CD4-positive, alpha-beta T cell treated with Interleukin-6 for 4 hours (primary cell): Measurements from ENCODE around the gene MARVELD1.

Source experiments
- DNase-seq: peaks from one replicate; pipeline ENCODE4 v3.0.0-alpha.2; 2020; ENCODE audit warnings: mixed read lengths

MARVELD1 gene

DNA sequence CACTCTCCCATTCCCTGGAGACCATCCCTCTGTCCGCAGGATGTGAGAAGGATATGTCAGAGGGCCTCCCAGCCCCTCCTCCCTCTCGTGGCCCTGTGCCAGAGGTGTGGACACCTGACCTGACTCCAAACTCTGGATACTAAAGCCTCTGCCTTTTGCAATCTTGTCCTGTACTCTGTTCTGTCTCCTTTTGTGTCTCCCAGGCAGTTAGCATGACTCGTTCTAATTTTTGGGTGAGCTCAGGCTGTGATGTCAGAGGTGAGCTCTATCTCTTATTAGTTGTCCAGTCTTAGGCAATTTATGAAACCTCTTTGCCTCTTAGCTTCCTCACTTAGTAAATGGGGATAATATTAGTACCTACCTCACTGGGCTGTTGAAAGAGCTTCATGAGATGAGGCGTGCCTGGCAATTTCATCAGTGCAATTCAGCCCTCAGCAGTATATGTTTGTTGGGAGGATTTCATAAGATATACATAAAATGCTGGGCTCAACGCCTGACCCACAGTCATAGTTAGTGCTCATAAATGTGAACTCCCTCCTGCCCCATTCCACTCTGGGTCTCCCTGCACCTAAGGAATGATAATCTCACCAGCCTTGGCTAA is 10.9 kb downstream of the MARVELD1 start:
- no peak for DNase-seq

DNA sequence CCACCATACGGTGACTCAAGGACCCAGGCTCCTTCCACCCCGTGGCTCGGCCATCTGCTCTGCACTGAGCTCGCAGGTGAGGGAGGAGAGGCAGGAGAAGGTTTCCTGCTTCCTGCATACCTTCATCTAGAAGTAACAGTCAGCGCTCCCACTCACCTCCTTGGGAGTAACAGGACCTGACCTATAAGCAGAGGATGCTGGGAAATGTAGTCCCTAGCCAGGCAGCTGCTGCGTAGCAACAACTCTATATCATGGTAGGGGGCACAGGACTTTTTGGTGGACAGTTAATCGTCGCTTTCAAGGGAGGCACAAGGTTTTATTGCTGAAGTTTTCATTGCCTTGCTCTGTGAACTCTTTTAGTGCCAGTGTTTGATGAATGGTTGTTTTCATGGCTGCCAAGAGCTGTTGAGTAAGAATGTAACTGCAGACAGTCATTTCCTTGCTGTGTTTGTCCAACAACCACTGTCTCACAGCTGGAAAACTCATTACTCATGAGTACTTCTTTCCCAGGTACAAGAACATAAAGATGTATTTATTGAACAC is 13.2 kb downstream of the MARVELD1 start:
- DNase-seq, result no peak

DNA sequence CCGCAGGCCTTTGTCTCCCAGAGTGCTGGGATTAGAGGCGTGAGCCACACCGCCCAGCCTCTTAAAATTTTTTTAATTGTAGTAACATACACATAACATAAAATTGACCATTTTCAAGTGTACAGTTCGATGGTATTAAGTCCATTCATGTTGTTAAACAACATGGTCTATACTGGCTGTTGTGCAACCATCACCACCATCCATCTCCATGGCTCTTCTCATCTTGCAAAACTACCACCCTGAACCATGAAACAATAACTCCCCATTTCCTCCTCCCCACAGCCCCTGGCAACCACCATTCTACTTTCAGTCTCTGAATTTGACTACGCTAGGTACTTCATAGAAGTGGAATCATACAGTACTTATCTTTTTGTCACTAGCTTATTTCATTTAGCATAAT is 15.5 kb downstream of the MARVELD1 start:
- DNase-seq, result no peak

DNA sequence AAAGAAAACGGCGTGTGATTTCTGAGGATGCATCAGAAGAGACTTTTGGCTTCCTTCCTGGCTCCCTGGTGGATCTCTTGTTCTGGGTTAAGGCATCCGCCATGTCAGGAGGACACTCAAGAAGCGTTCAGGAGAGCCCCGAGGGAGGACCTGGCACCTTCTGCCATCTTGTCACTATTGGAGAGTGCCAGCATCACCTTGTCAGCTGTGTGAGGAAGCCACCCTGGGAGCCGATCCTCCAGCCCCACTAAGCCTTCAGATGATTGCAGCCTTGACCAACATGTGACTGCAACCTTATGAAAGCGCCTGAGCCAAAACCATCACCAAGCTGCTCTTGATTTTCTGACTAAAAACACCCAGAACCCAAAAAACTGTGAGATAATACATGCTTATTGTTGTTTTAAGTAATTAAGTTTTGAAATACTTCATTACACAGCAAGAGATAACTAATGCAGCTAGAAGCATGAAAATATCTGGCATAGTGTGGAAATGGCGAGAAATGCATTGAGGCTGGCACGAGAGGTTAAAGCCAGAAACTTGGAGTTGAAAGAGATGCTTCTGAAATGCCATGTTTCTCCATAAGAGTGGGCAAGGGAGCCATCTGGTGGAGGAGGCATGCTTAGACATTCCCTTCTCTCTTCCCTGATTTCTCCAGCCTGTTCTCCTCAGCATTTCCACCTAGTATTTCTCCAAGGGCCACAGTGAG is 18.0 kb downstream of the MARVELD1 start:
- peak; percentile 72 for DNase-seq

DNA sequence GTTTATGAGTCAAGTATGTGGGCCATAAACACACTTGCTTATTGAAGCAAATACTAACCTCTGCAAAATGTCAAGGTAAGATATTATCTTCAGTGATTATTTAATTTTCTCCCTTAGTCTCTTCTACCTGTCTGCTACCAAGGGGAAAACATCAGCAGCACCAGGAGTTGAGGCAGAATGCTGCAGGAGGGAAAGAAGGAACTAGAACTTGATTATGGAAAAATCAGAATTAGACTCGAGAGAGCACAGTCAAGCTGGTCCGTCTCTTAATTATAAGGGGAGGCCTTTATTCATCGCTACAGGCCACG is 18.5 kb downstream of the MARVELD1 start:
- DNase-seq, result no peak

DNA sequence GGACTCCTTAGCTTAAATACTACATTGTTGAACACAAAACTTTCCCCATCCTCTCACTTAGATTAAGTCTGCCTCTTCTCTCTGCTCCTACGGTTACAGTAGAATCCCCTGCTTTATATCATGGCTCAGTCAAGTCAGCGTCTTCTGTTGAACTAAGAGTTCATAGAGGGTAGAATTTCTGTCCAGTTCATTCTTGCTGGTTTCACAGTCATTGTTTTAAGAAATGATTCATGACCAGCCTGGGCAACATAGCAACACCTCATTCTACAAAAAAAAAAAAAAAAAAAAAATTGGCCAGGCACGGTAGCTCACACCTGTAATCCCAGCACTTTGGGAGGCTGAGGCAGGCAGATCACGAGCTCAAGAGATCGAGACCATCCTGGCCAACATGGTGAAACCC is 19.7 kb downstream of the MARVELD1 start:
- DNase-seq, result no peak

DNA sequence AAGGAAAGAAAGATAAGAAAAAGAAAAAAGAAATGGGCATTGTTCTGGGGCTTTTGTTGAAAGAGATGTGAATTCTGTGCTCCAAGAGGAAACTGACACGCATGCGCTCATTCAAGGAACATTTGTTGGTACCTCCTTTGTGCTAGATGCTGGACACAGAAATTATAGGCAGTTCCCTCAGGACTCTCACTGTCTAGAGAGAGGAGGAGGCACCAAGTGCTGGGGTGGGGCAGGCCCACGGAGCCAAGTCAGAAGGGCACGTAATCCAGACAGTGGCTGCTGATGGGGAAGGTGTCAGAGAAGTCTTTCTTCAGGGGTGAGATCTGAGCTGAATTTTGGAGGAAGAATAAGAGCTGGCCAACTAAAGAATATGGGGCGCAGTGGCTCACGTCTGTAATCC is 20.5 kb downstream of the MARVELD1 start:
- no peak for DNase-seq

DNA sequence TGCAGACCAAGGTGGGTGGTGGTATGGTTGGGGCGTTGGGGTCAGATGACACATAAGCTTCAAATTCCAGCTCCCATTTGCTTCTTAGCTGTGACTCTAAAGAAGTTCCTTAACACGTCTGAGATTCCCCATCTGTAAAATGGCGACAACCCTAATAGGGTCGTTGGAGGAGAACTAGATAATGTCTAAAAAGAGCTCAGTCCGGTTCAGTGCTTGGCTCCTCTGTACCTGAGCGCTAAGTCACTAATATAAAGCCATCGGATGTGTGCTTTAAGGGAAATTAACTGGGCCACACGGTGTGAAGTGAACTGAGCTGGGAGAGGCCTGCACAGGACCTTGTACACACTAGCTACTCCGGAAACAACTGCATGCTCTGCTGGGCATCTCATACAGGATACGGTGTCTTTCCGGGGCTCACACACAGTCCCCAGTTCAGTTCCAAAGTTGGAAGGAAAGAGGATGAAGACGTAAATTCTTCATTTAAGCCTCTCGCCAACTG is 22.9 kb downstream of the MARVELD1 start:
- no peak for DNase-seq

DNA sequence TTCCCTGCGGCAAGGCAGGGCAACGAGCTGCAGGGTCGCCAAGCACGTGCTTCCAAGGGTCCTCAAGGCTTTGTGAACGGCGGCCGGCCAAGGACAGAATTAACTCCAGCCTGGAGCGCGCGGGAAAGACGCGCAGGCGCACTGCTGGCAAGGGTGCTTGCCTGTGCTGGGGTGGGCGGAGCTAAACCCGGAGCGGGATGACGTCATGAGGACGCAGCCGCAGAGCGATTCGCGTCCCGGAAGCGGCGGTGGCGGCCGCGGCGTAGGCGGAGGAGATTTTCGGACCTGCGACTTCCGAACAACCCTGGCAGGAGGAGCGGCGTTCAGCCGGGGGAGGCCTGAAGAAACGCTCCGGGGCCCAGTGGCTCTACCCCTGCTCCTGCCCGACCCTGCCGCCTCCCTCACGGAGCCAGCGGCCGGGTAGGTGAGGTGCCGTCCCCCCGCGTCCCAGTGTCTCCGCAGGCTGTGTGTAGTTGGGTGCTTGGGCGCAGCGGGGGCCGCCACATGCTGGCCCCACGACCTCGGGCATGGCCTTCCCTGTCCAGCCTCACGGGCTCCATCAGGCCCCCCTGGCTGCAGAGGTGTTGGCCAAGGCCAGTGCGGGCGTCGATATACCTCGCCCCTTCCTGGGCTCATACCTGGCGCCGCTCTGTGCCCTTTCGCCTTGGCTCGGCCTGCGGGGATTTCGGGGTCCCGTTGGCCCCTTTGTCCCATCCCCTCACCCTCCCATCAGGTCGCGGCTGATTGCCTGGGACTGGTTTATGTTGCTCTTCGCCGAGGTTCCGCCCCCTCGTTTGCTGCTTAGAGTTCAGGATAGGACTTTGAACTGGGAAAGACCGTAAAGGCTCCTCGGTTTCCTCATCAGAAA is 23.6 kb downstream of the MARVELD1 start, which contains the start of gene ZFYVE27:
ZFYVE27 (plus strand) TSS at position 227 of the 868 bp plus-strand sequence. CDS start 1,350 bp downstream, outside the sequence.
- peak; percentile 96 for DNase-seq

DNA sequence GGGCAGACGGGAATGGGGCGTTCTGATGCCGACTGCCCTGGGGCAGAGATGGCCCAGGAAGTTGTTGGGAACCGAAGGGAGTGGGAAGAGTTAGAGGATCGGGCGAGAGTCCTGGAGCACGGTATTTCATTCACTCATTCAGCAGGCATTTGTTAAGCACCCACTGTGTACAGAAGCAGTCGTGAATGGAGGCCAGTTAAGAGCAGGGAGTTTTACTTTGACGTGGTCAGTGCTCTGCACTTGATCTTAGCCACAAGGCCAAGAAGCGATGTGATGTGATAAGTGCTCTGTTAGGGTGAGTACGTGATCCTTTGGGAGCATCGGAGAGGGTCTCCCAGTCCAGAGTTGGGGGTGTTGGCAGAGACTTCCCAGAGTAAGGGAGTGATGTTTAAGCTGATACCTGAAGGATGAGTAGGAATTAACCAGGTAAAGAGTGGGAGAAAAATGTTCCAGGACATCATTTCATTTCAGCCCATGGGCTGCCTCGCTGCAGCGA is 24.3 kb downstream of the MARVELD1 start:
- DNase-seq, result no peak

DNA sequence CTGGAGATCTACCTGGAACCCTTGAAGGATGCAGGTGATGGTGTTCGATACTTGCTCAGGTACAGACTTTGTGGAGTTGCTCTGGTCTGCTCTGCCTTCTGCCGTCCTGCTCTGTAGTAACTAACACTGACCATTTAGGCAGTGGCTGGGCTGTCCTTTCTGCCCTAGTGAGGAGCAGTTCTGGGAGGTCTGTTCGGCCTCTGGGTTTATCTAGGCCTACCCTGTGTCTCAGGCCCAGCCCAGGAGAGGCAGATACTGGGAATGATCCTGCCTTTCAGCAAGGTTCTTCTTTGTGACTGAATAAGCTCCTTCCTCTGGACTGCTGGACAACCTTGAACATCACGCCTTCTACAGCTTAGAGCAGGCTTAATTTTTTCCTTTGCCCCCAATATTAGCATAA is 25.1 kb downstream of the MARVELD1 start:
- DNase-seq, result no peak

DNA sequence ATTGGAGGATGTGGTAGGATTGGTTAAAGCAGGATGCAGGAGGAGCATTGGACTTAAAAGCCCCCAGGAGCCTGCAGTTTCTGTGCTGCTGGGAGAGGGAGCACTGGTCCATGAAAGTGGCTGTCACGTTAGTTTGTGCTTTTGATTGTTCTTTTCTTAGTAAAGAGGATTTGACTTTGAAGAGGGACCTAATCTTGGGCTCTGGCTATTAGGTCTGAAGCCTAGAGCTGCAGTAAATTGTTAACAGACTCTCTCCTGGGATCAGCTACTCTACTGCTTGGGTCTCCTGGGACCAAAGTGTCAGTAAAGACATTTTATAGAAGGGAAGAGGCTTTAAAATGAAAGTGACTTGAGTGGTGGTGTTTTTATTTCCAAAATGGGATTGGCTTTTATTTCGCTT is 27.1 kb downstream of the MARVELD1 start:
- DNase-seq, result no peak

DNA sequence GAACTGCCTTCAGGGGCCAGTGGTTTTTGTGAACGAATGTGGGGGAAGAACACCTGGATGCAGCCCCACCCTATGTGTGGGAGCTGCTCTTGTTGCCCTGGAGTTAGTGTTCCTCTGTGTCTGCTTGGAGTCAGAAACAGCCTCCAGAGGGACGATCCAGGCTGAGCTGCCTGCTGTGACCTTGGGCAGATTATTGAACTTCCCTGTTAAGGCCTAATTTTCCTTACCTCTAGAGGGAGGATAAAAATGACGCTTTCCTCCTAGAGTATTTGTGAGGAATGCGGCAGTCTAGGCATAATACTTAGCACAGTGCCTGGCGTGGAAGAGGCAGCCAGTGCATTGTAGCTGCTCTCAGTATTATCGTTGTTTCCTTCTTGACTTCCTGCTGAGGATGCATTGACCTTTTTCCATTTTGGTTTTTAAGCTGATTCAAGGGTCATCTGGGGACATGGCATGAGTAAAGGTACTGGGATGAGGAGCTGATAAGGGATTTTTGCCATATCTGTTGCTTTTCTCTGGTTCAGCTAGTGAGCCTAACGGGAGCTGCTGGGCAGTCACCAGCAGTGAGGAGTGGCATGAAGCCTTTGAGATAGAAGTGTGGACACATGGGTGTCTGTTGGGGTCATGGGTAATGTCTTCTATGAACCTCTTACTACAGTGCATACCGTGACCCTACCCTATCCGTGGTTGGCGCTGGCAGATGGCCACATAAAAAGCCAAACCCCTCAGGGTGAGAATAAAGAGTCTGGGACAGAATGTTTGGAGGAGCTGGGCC is 29.8 kb downstream of the MARVELD1 start:
- DNase-seq, result no peak

DNA sequence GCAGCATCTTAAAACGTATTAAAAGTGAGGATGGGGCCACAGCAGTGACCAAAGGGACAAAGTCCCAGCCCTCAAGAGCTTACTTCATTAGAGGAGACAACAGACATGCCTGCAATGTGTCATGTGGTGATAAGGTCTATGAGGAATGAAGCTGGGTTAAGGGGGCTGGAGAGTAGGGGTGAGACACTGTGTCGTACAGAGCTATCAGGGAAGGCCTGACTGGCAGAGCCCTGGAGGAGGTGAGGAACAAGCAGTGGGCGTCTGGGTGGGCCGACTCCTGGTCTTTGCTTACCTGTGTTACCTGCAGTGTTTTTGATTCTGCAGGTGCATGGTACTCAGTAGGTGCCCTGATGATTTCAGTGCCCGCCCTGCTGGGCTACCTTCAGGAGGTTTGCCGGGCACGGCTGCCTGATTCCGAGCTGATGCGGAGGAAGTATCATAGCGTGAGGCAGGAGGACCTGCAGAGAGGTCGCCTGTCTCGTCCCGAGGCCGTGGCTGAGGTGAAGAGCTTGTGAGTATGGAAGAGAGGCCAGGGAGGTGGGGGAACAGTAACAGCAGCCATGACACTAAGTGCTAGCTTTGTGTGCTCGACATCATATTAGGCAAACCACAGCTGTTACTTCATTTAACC is 31.0 kb downstream of the MARVELD1 start:
- no peak for DNase-seq

DNA sequence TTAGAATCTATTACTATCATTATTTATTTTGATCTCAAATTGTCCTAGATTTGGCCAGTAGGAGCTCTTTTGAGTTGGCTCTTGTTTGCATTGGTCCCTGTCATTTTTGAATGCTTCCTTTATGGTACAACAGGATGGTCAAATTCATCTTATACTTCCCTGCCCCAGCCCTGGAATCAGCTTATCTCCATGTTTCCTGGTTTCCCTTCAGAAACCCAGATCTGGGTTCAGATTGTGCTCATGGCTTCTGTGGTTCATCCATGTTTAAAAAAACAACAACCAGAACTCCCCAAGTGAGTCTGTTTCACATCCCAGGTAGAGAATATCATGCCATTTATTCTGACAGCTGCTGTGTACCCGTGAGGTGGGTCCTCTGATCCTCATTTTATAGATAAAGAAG is 34.0 kb downstream of the MARVELD1 start:
- no peak for DNase-seq

DNA sequence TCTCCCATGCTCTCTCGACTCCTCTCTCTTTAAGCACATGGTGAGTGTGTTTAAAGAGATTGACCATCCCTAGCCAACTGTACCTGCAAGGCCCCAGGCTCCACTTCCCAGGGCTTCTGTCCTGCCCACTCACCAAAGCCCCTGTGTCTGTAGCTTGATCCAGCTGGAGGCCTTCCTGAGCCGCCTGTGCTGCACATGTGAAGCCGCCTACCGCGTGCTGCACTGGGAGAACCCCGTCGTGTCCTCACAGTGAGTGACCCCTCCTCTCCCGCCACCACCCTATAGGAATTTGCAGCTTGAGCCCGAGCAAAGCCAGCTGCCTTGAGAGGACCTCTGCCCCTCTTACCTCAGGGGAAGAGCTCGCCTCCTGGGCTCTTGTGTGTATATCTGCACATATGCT is 34.6 kb downstream of the MARVELD1 start:
- no peak for DNase-seq

DNA sequence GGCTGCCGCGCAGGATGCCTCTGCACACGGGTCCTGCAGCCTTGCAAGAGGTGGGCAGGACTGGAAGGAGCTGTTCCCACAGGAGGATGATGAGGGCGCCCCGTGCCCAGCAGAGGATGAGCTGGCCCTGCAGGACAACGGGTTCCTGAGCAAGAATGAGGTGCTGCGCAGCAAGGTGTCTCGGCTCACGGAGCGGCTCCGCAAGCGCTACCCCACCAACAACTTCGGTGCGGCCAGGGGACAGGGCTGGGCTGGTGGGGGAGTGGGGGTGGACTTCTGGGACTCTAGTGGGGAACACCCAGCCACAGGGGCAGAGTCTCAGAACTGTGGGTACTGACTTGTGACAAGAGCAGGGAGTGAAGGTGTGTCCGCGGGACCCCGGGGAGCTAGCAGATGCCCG is 39.4 kb downstream of the MARVELD1 start:
- DNase-seq, result no peak

DNA sequence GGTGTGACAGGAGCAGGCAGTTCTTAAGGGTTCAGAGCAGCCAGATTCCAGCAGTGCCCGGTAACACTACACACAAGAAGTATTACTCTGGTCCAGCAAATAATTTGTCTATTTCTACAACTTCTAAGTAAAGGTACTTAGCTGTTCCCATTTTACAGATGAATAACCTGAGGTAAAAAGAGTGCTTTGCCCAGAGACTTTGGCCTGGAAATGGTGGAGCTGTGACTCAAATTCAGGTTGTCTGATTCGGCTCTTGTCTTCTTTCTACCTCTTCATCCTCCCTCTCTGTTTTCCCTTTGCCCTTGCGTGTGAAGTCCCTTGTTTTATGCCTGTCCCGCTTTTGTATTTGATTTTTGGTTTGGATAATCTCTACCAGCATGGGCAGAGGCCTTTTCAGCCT is 41.2 kb downstream of the MARVELD1 start:
- no peak for DNase-seq

DNA sequence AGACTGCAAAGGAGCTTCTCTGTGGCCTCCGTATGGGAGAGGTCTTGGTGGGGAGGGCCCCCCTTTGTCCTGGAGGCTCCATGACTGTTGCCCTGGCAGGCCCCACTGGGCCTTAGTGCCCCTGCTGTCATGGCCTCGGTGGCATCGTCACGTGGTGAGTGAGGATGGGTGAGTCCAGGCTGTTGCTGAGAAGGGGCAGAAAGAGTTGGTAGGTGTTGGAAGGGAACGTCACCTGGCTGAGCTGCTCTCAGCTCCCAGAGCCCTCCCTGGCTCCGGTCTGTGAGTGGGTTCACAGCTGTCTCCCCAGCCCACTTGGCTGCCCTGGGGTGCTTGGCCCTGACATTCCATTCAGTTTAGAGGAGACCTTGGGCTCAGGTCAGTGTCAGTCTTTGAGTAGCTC is 42.2 kb downstream of the MARVELD1 start:
- no peak for DNase-seq

DNA sequence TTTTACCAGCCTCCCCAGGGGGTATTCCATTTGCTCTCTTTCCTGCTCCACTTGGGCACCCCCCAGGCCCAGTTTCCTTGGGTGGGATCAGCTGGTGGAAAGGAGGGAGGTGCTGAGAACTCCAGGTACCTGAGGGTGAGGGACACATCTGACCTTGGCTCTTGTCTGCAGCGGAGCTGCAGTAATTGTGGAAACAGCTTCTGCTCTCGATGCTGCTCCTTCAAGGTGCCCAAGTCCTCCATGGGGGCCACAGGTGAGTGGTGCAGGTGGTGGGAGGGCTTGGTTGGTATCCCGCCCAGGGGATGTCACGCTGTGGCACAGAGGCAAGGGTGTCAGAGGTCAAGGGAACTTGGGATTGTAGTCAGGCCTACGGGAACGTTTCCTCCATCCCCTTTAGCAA is 43.9 kb downstream of the MARVELD1 start:
- DNase-seq, result no peak

DNA sequence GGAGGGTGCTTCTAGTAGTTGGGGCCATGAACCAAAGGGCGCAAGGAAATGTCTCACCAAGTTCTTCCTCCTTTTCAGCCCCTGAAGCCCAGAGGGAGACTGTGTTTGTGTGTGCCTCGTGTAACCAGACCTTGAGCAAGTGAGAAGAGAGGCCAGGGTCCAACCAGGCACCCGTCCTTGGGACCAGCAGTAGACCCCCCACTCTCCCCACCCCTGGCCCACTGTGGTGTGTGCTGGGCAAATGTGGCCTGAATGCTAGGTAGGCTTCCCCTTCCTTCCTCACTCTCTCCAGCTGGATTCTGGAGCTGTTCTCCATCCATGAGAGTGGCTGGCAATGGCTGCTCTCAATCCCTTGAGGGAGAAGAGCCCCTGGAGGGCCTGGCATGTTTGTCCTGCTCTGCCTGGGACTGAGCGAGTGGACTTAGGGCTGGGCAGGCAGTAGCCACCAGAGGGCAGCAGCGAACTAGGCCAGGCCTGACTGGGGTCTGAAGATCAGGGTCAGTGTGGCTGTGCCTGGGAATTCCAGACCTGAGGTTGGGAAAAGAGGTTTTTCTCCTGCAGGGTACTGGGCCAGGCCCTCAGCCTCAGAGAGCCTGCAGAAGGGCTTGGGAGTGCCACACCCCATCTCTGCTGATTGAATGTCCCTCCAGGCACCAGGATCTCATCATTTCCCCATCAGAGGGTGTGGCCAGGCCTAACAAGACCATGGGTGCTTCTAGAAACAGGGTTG is 45.8 kb downstream of the MARVELD1 start:
- peak; percentile 62 for DNase-seq
